ENCODE results near the gene TNRC6B.
"Not testable (repeated sequence)": the region's sequence is repeated elsewhere in the genome, so short reads cannot be mapped to it uniquely, and the experiment has no call there.

Gene TNRC6B

DNA sequence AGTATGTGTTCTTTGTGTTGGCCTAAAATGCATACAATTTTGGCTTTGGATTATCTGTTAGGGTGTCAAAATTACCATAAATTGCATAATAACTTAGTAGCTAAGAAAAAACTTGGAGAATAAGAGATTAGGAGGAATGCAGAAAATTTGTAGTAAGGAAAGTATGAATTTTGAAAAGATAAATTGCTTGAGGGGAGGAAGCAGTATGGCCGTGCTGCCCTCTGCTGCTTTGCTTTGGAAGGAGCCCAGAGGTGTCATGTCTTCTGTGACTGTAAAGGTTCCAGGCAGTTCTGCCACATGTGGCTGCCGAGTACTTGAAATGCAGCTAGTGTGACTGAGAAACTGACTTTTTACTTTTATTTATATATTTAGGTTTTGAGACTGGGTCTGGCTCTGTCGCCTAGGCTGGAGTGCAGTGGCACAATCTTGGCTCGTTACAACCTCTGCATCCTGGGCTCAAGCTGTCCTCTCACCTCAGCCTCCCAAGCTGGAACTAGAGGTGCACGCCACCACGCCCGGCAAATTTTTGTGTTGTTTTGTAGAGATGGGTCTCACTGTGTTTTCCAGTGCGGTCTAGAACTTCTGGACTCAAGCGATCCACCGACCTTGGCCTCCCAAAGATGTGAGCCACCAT lies 170.4 kb downstream of the TNRC6B start:
- peak; percentile 39 to 46 for DNase-seq (ENCODE audit: low read depth in 2 of 2)

GRCh38 chr22:40352763-40353162 lies 175.0 kb downstream of the TNRC6B start:
- no peak for DNase-seq (ENCODE audit: low read depth in 2 of 2)

DNA sequence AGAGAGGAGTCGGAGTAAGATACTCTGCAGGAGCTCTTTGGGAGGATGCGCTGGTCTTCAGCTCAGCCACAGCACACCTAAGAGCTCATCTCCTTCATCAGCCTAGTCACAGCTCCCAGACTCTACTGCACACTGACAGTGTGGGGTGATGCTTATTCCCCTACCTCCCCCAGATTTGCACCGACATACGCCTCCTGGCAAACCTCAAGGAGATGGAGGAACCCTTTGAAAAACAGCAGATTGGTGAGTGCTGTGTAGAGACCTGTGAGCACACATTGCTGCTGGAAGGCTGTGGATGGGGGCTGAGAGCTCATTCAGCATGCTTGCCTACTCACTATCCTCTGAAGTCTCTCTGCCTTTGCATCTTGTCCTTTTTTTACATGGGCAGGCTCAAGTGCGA lies 183.4 kb downstream of the TNRC6B start:
- DNase-seq (ENCODE audit: low read depth in 2 of 2) = no peak

DNA sequence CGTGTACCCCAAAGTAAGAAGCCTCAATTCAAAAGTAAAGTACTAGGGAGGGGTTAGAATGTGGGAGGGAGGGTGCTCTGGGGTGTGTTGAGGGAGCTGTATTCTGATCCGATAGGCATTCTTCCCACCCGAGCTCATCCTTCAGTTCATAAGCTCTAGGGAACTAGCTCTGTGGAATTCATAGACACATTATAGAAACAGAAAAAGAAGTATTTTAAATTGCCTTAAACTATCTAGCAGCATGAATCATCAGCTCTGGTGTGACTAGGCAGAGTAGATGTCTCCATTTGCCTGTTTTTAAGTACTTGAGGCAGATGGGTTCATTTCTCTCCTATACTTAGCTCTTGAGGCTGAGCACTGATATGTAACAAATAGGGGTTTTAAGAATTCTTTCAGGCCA lies 185.3 kb downstream of the TNRC6B start:
- DNase-seq (ENCODE audit: low read depth in 2 of 2) = no peak

DNA sequence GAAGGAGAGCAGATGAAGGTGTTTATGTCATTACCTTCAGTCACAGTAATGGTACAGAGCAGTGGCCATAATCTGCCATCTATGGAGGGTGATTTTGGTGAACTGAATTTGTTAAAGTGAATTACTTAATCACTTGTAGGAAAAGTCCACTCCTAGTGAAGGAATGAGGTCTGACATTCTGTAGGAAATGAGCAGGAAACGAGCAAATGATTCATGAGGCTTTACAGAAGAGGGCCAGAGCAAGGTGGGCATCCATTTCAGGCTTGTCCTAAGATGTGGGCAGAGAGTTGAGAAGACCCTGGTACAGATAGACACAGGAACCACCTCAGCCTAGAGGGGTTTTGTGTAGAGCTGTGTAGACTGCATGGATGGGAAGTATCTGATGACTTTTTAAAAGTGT lies 186.7 kb downstream of the TNRC6B start:
- DNase-seq (ENCODE audit: low read depth in 2 of 2) = no peak

GRCh38 chr22:40366068-40366467 lies 188.3 kb downstream of the TNRC6B start:
- DNase-seq (ENCODE audit: low read depth in 2 of 2) = no peak

- no peak for DNase-seq (ENCODE audit: low read depth in 2 of 2)
Measured at GRCh38 chr22:40367342-40367741, 189.6 kb downstream of the TNRC6B start.

DNA sequence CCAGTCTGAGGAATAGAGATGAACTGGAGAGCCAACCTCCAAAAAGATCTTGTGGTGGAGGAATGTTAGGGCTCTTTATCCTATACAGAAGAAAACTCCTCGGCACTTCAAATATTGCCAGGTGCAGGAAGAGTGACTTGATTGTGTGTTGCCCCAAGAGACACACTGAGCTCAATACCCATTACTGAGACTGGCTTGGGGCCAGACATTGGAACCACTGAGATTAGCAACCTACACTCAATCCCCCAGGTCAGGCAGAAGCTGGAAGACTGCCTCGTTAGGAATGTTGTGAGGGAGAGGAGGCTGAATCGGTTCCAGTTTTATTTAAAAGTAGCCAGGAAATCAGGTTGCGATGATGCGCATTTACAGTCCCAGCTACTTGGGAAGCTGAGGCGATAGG lies 190.3 kb downstream of the TNRC6B start:
- no peak for DNase-seq (ENCODE audit: low read depth in 2 of 2)

GRCh38 chr22:40368836-40369235 lies 191.1 kb downstream of the TNRC6B start:
- DNase-seq (ENCODE audit: low read depth in 2 of 2) = no peak

GRCh38 chr22:40374567-40374966 lies 196.8 kb downstream of the TNRC6B start:
- no peak for DNase-seq (ENCODE audit: low read depth in 2 of 2)

- no peak for DNase-seq (ENCODE audit: low read depth in 2 of 2)
Measured at GRCh38 chr22:40376149-40376548, 198.4 kb downstream of the TNRC6B start.

- DNase-seq (ENCODE audit: low read depth in 2 of 2) = no peak
Measured at GRCh38 chr22:40377931-40378330, 200.2 kb downstream of the TNRC6B start.

- DNase-seq (ENCODE audit: low read depth in 2 of 2) = not testable (repeated sequence)
Measured at GRCh38 chr22:40378448-40378847, 200.7 kb downstream of the TNRC6B start.

GRCh38 chr22:40381461-40381860 lies 203.7 kb downstream of the TNRC6B start:
- DNase-seq (ENCODE audit: low read depth in 2 of 2) = no peak

DNA sequence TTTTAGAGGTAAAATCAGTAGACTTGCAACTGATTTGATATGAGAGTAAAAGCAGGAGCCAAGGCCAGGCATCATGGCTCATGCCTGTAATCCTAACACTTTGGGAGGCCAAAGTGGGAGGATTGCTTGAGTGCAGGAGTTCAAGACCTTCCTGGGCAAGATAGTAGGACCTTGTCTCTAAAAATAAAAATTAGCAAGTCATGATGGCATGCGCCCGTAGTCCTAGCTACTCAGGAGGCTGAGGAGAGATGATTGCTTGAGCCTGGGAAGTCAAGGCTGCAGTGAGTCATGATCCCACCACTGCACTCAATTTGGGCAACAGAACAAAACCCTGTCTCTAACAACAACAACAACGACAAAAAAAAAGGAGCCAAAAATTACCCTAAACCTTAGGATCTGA lies 206.2 kb downstream of the TNRC6B start:
- no peak for DNase-seq (ENCODE audit: low read depth in 2 of 2)

GRCh38 chr22:40385036-40385782 lies 207.5 kb downstream of the TNRC6B start:
- no peak for DNase-seq (ENCODE audit: low read depth in 2 of 2)
